CD4-positive, alpha-beta T cell treated with Interleukin-10 for 1 hour (primary cell): ENCODE measurements around the gene B3GLCT.
"Not testable (repeated sequence)": the region's sequence is repeated elsewhere in the genome, so short reads cannot be mapped to it uniquely, and the experiment has no call there.

Experiments used
- DNase-seq: peaks from one replicate; pipeline ENCODE4 v3.0.0-alpha.2; 2020

The B3GLCT gene

DNA sequence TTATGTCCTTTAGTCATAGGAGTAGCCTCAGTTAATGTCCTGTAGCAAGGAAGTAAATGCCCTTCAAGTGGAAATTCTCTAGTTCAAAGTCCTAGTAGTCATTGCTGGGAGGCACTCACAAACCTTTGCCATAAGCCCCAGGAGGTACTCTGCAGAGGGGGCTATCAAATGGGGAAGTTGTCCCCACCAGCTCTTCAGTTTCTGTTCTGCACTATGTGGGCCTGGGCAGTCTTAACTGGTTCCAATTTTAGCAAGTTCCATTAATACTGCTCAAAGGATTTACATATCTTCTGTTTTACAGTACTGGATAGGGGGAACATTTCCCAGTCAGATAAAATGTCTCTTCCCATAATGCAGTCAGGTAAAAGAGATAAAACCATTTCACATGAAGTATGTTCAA lies 101.3 kb downstream of the B3GLCT start:
- no peak for DNase-seq

DNA sequence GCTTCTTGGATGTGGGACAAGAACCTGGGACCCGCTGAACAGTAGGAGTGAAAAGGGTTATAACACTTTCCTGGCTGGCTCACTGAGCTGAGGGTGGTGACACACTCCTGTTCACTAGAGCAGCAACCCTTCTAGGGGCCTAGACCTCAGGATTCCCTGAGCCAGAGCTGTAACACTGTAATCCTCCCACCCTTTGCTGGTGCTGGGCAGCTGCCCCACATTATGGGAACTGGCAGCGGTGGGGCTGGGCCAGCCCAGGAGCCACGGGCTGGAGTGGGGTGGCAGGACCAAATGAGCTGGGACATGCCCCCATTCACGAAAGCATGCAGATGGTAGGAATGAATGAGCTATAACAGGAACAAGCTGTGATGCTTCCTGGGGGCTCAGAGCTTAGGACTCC lies 110.6 kb downstream of the B3GLCT start:
- DNase-seq = no peak

DNA sequence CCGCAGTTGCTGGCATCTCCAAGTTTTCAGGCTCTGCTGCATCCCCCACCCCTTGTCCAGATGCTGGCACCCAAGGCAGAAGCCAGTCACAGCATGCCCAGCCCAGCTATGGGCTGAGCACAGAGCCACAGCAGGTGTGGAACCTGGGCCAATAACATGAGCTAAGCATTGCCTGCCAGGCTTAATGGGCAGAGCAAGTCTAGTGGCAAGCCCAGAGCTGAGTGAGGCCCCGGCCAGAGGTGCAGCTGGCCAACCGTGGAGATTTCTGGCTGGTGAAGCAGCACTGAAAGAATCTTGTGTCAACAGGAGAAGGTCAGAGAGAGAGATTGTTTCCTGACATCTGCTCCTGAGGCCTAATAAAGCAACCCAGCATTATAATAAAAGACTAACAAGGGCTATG lies 111.0 kb downstream of the B3GLCT start:
- no peak for DNase-seq

GRCh38 chr13:31311921-31312320 lies 112.1 kb downstream of the B3GLCT start:
- no peak for DNase-seq

- no peak for DNase-seq
Observed at GRCh38 chr13:31314961-31315360, 115.2 kb downstream of the B3GLCT start.

DNA sequence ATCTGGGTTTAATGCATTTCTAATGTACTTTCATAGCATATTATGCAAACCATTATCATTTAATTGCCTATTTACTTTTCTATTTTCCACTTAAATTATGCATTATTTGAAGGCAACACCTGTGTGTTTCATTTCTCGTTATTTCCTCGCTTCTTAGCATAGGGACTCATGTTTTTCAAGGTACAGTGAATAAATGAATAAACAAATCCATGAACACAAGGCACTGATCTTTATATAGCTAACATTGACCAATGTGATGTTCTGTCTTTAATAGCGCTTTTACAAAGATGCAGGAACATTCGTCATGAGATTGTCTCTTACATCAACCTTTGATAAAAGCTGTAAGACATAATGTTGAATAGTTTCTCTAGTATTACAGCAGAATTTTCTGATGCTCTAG lies 121.2 kb downstream of the B3GLCT start:
- no peak for DNase-seq

GRCh38 chr13:31321457-31321856 lies 121.7 kb downstream of the B3GLCT start:
- no peak for DNase-seq

GRCh38 chr13:31322026-31322425 lies 122.3 kb downstream of the B3GLCT start:
- no peak for DNase-seq

- DNase-seq = no peak
Observed at GRCh38 chr13:31322702-31323405, 123.1 kb downstream of the B3GLCT start.

- DNase-seq = no peak
Observed at GRCh38 chr13:31327182-31327860, 127.5 kb downstream of the B3GLCT start.

- no peak for DNase-seq
Observed at GRCh38 chr13:31328549-31329235, 128.9 kb downstream of the B3GLCT start.

- no peak for DNase-seq
Observed at GRCh38 chr13:31330236-31330635, 130.5 kb downstream of the B3GLCT start.

- no peak for DNase-seq
Observed at GRCh38 chr13:31331068-31331467, 131.3 kb downstream of the B3GLCT start.

GRCh38 chr13:31334547-31334946 lies 134.8 kb downstream of the B3GLCT start:
- no peak for DNase-seq

DNA sequence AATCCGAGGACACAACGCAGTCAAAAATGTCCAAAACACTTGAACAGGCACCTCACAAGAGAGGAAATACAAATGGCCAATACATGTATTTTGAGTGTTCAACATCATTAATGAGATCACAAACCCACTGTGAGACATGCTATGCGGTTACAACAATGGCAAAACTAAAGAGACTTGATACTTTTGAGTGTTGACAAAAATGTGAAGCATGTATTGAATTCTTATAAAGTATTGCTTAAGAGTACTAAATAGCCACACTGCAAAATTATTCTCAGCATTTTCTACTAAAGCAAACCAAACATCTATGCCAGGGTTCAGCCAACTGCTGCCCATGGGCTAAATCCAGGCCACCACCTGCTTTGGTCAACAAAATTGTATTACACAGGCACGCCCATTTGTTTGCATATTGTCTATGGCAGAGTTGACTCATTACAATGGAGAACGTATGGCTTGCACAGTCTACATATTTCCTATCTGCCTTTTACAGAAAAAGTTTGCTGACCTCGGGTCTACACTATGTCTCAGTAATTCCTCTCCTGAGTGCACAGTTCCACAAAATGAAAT lies 135.3 kb downstream of the B3GLCT start:
- DNase-seq = no peak

GRCh38 chr13:31339616-31340015 lies 139.8 kb downstream of the B3GLCT start:
- DNase-seq = not testable (repeated sequence)

- not testable (repeated sequence) for DNase-seq
Observed at GRCh38 chr13:31340848-31341247, 141.1 kb downstream of the B3GLCT start.

DNA sequence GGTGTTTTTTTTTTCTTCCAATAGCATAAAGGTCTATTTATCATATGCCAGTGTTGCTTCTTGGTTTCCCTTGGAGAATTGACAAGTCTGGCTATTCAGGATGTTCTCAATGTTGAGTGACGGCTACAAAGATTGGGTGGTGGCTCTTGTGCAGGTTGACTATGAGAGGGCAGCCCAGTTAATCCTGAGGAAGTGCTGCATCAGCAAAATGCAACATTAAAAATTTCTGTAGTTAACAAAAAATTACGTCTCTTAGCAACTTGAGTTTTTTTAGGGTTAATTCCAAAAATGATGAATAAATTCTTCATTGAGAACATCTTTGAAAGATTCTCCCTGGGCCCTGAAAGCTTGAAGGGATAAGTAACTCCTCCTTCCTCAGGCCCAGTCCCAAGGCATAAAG lies 147.1 kb downstream of the B3GLCT start:
- no peak for DNase-seq

GRCh38 chr13:31349156-31349555 lies 149.4 kb downstream of the B3GLCT start:
- DNase-seq = no peak

DNA sequence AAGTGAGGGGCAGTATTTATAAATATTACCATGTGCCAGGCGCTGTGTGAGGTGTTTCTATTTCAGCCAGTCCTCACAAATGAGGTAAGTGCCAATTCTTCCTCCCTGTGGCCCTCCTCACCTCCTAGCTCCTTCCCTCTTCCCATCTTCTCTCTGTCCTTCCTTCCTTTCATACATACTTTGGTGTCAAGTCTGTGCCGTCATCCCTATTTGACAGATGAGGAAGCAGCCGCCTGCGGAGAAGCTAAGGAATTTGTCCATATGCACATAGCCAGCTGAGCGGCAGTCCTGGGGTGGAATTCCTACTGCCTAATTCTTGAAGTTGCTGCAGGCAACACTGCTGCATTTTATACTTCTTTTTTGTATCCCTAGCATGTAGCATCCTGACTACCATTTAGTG lies 150.8 kb downstream of the B3GLCT start:
- DNase-seq = no peak

- DNase-seq = no peak
Observed at GRCh38 chr13:31351376-31351775, 151.6 kb downstream of the B3GLCT start.

DNA sequence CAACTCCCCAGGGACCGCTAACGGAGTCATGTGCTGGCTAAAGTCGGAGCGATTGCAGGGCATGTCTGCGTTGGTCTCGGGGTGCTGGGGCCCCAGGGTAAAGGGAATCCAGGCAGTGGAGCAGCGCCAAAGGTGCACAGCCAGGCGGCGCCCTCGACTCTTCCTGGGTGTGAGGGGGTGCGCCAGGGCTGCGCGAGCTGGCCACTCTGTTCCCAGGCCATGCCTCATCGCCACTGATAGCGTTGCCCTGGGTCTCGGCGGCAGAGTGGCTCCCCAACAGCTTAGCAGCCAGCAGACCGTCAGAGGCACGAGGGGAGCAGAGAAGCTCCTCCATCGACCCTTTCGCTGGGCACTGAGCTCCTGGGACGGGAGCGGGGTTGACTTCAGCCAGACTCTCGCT lies 152.7 kb downstream of the B3GLCT start:
- DNase-seq = no peak

GRCh38 chr13:31355001-31355400 lies 155.2 kb downstream of the B3GLCT start:
- no peak for DNase-seq

- no peak for DNase-seq
Observed at GRCh38 chr13:31356991-31357390, 157.2 kb downstream of the B3GLCT start.
